ENCODE results near the gene ELAC1. TPM values are rescaled to one million over a fixed set of nuclear protein-coding genes. Genes with fewer than 3 reads are reported as not detected.
A peak's percentile ranks its signal among the peaks of the same experiment; 100 is the strongest.

Gene ELAC1
- total and polyA plus RNA-seq, 2 experiments from 2014 or later = 2.8 to 3.2 TPM

DNA sequence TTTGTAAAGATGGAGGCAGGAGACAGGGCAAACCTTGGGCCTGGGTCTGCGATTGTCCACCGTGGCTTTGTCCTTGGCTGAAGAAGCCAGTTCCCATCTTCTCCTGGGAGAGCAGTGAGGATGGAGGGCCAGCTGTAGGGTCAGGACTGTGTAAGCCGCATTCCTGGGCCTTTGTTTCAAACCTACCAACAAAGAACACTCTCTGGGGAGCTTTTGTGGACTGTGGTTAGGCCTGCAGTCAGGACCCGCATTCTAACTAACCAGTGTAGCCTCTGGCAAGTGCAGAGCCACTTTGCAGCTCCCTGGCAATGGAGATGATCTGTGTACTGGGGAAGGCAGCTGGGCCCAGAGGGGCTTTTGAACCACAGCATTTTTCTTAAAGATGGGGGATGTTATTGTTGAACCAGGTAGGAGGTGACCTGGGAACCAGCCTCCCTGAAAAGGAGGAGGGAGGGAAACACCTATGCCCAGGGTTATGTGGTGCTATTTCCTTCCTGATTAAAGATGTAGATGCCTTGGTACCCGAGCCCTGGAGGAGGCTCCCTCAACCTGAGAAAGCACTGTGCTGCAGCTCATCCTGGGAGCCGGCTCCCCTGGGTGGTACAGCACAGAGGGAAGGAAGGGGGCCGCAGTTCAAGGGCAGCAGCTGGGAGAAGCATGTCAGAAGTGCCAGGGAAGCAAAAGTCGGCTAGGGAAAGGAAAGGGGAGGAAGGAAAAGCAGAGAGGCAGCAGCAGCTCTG, 49.5 kb downstream of the ELAC1 start:
- Histone ChIP-seq H3K27ac (ENCODE audit: low read depth) (peak overlapping the region; percentile 57; the same call in 1 of the 2 replicates), H3K4me3 (no peak overlapping the region), H2AFZ (peak overlapping the region; percentile 74; the same call in 1 of the 2 replicates), H3K36me3 (ENCODE audit: insufficient read depth) (no peaks in the 10 kb centered on the region), H3K4me1 (ENCODE audit: insufficient read depth) (peaks cover 12% of the 10 kb centered on the region), H3K9me2 (ENCODE audit: insufficient read depth) (0 out of 2 replicates have a peak, but pooled peaks cover 12% of the 10 kb centered on the region), H3K79me2 (replicated peaks; ENCODE audit: insufficient read depth) (no peaks in the 10 kb centered on the region), H4K20me1 (replicated peaks; ENCODE audit: insufficient read depth) (no peaks in the 10 kb centered on the region), H3F3A (replicated peaks; ENCODE audit: low read depth) (no peaks in the 10 kb centered on the region), H3K4me2 (peak overlapping the region; percentile 3; the same call in 1 of the 2 replicates), H3K27me3 (ENCODE audit: insufficient read depth) (no peaks in the 10 kb centered on the region)
- Mint-ChIP-seq H3K36me3 (ENCODE audit: low read depth) (peaks cover 15% of the 10 kb centered on the region), H3K9me3 (peaks cover 20% of the 10 kb centered on the region), H3K27me3 (ENCODE audit: insufficient read depth, low read depth, poor library complexity) (peaks cover 9% of the 10 kb centered on the region), H3K4me1 (peaks cover 11% of the 10 kb centered on the region), H3K27ac (peak overlapping the region; percentile 8; the same call in 1 of the 2 replicates), H3K4me3 (no peak overlapping the region)
- ATAC-seq (peak; percentile 98), DNase-seq (ENCODE audit: low spot score) (peak; percentile 77)
- TF ChIP-seq ZNF462 (CRISPR knock-in tag; IDR thresholded peaks at IDR 0.05) (peak; percentile 99), ZNF331 (CRISPR knock-in tag; IDR thresholded peaks at IDR 0.05; ENCODE audit: low read depth) (no peak)

DNA sequence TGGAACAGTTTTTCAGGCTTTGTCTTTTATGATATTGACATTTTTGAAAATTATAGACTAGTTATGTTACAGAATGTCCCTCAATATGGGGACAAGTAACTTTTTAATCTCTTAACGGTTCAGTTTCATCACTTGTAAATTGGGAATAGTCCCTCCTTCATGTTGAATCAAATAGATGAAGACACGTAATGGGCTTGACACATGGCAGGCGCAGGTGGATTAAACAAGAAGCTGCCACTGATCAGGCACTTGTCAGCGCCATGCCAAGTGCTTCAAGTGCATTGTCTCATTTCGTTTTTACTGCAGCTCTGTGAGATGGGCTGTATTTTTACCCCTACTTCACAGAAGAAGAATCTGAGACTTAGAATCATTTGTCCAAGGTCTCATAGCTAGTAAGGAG, 52.7 kb downstream of the ELAC1 start:
- Histone ChIP-seq H3K27me3 (ENCODE audit: insufficient read depth) (no peaks in the 10 kb centered on the region), H2AFZ (no peak overlapping the region), H3K4me1 (ENCODE audit: insufficient read depth) (peaks cover 12% of the 10 kb centered on the region), H3K79me2 (replicated peaks; ENCODE audit: insufficient read depth) (no peaks in the 10 kb centered on the region), H3K4me2 (no peak overlapping the region), H4K20me1 (replicated peaks; ENCODE audit: insufficient read depth) (no peaks in the 10 kb centered on the region), H3K4me3 (no peak overlapping the region), H3K36me3 (ENCODE audit: insufficient read depth) (no peaks in the 10 kb centered on the region), H3F3A (replicated peaks; ENCODE audit: low read depth) (no peaks in the 10 kb centered on the region), H3K9me2 (ENCODE audit: insufficient read depth) (0 out of 2 replicates have a peak, but pooled peaks cover 3% of the 10 kb centered on the region), H3K27ac (ENCODE audit: low read depth) (no peak overlapping the region)
- peaks cover 11% of the 10 kb centered on the region for H3K4me1 Mint-ChIP-seq
- no peak for DNase-seq (ENCODE audit: low spot score)
- peaks cover under 1% of the 10 kb centered on the region; the same call in 2 of the 3 replicates for H3K9me3 Mint-ChIP-seq
- no peak for ATAC-seq
- no peak overlapping the region for H3K4me3 Mint-ChIP-seq
- TF ChIP-seq EZH2phosphoT487 (IDR thresholded peaks at IDR 0.05; ENCODE audit: unreplicated experiment) (no peak), EZH2 (IDR thresholded peaks at IDR 0.05; ENCODE audit: low read depth, unreplicated experiment) (no peak), JUNB (IDR thresholded peaks at IDR 0.05; ENCODE audit: unreplicated experiment) (no peak), STAT1 (IDR thresholded peaks at IDR 0.05; ENCODE audit: unreplicated experiment) (no peak), POLR2AphosphoS5 (IDR thresholded peaks at IDR 0.05; ENCODE audit: low read depth) (no peak), REST (IDR thresholded peaks at IDR 0.05; ENCODE audit: unreplicated experiment) (no peak)
- TF ChIP-seq, protein P1, sequence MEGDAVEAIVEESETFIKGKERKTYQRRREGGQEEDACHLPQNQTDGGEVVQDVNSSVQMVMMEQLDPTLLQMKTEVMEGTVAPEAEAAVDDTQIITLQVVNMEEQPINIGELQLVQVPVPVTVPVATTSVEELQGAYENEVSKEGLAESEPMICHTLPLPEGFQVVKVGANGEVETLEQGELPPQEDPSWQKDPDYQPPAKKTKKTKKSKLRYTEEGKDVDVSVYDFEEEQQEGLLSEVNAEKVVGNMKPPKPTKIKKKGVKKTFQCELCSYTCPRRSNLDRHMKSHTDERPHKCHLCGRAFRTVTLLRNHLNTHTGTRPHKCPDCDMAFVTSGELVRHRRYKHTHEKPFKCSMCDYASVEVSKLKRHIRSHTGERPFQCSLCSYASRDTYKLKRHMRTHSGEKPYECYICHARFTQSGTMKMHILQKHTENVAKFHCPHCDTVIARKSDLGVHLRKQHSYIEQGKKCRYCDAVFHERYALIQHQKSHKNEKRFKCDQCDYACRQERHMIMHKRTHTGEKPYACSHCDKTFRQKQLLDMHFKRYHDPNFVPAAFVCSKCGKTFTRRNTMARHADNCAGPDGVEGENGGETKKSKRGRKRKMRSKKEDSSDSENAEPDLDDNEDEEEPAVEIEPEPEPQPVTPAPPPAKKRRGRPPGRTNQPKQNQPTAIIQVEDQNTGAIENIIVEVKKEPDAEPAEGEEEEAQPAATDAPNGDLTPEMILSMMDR (conservative IDR thresholded peaks at IDR 0.05; ENCODE audit: low read depth in 2 of 2) = no peak
- peaks cover 8% of the 10 kb centered on the region for H3K27me3 Mint-ChIP-seq (ENCODE audit: insufficient read depth, low read depth, poor library complexity)
- H3K36me3 Mint-ChIP-seq (ENCODE audit: low read depth) = peaks cover 7% of the 10 kb centered on the region
- H3K27ac Mint-ChIP-seq = no peak overlapping the region
